ENCODE results near the gene SANBR. TPM values are rescaled to one million over a fixed set of nuclear protein-coding genes. Genes with fewer than 3 reads are reported as not detected.

Gene SANBR
- total and polyA plus RNA-seq, 2 of the 4 experiments (the other 2 are of a cell fraction): 3.3 to 3.8 TPM

- no peak overlapping the region for H3K14ac ChIP-seq (replicated peaks; ENCODE audit: low read depth, low read length)
- no peaks in the 10 kb centered on the region for H3K4me1 ChIP-seq (ENCODE audit: control insufficient read depth, insufficient read depth, low read length)
- H4K91ac ChIP-seq (ENCODE audit: insufficient read depth, low read depth, low read length): no peak overlapping the region
- H2AK5ac ChIP-seq (ENCODE audit: low read depth, low read length): no peak overlapping the region
- WGBS, 2 experiments (ENCODE audit: extremely low coverage in 2 of 2, insufficient read length in 1 of 2): no CpG with 5 or more reads among the region's 1 CpG
- ChIA-PET CTCF (no interaction called here), POLR2A (ENCODE audit: unreplicated experiment) (no interaction called here)
- H2BK120ac ChIP-seq (ENCODE audit: low read depth, low read length): no peak overlapping the region
- H2BK15ac ChIP-seq (ENCODE audit: low read depth, low read length): no peak overlapping the region
- no peak overlapping the region for H3K9ac ChIP-seq (ENCODE audit: low read depth, low read length)
- no peak overlapping the region for H2AK9ac ChIP-seq (replicated peaks; ENCODE audit: low read depth, low read length, poor library complexity)
- H3K56ac ChIP-seq (ENCODE audit: extremely low read depth, insufficient read depth, low read length): no peak overlapping the region
- no peak overlapping the region for H3K23ac ChIP-seq (ENCODE audit: low read depth, low read length)
- ATAC-seq (ENCODE audit: low read depth): no peak
- no peak overlapping the region for H3K4me3 ChIP-seq (ENCODE audit: insufficient read depth, low read depth, low read length)
- H3K27me3 ChIP-seq (ENCODE audit: control insufficient read depth, insufficient read depth, low read length): no peaks in the 10 kb centered on the region
- no peak overlapping the region for H2AFZ ChIP-seq (replicated peaks; ENCODE audit: low read length, poor library complexity)
- no peak overlapping the region for H2BK5ac ChIP-seq (ENCODE audit: low read depth, low read length, poor library complexity, severe bottlenecking)
- no peak overlapping the region for H3K4ac ChIP-seq (ENCODE audit: low read depth, low read length)
- no peaks in the 10 kb centered on the region for H3K9me3 ChIP-seq (ENCODE audit: control insufficient read depth, insufficient read depth, low read length)
- H3K18ac ChIP-seq (ENCODE audit: low read depth, low read length): no peak overlapping the region
- H3K79me1 ChIP-seq (ENCODE audit: low read depth in 1 of 2, low read length in 2 of 2): peaks cover 3 to 6% of the 10 kb centered on the region in 2 experiments; a peak in 3 of 4 replicates
- TF ChIP-seq, protein P1, sequence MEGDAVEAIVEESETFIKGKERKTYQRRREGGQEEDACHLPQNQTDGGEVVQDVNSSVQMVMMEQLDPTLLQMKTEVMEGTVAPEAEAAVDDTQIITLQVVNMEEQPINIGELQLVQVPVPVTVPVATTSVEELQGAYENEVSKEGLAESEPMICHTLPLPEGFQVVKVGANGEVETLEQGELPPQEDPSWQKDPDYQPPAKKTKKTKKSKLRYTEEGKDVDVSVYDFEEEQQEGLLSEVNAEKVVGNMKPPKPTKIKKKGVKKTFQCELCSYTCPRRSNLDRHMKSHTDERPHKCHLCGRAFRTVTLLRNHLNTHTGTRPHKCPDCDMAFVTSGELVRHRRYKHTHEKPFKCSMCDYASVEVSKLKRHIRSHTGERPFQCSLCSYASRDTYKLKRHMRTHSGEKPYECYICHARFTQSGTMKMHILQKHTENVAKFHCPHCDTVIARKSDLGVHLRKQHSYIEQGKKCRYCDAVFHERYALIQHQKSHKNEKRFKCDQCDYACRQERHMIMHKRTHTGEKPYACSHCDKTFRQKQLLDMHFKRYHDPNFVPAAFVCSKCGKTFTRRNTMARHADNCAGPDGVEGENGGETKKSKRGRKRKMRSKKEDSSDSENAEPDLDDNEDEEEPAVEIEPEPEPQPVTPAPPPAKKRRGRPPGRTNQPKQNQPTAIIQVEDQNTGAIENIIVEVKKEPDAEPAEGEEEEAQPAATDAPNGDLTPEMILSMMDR (conservative IDR thresholded peaks at IDR 0.05; ENCODE audit: low read depth, low read length): no peak
- TF ChIP-seq MAFK (IDR thresholded peaks at IDR 0.05; ENCODE audit: low read depth, low read length): no peak
- TF ChIP-seq RCOR1 (IDR thresholded peaks at IDR 0.05; ENCODE audit: insufficient replicate concordance, low read length): no peak
- TF ChIP-seq CEBPB (IDR thresholded peaks at IDR 0.05; ENCODE audit: low read depth, low read length): peak; percentile 68
- TF ChIP-seq, protein P2, sequence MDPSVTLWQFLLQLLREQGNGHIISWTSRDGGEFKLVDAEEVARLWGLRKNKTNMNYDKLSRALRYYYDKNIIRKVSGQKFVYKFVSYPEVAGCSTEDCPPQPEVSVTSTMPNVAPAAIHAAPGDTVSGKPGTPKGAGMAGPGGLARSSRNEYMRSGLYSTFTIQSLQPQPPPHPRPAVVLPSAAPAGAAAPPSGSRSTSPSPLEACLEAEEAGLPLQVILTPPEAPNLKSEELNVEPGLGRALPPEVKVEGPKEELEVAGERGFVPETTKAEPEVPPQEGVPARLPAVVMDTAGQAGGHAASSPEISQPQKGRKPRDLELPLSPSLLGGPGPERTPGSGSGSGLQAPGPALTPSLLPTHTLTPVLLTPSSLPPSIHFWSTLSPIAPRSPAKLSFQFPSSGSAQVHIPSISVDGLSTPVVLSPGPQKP (IDR thresholded peaks at IDR 0.05; ENCODE audit: borderline replicate concordance, low read depth, low read length): no peak
- TF ChIP-seq NFE2L2 (IDR thresholded peaks at IDR 0.05; ENCODE audit: low read depth, low read length): no peak
- no peaks in the 10 kb centered on the region for H4K20me1 ChIP-seq (ENCODE audit: insufficient read depth, low read length)
- H3K36me3 ChIP-seq (ENCODE audit: control insufficient read depth, insufficient read depth, low read length): peaks cover 21% of the 10 kb centered on the region
- no peak for DNase-seq
- dilution Hi-C loops (cut with HindIII; ENCODE audit: low sequenced_read_pairs, unreplicated experiment) (no loop called here), intact Hi-C loops (cut with micrococcal nuclease) (no loop called here), in situ Hi-C loops (cut with MboI; ENCODE audit: low sequenced_read_pairs) (no loop called here)
- no peaks in the 10 kb centered on the region for H3K9me1 ChIP-seq (ENCODE audit: insufficient read depth, low read length)
- no peak overlapping the region for H3K27ac ChIP-seq (ENCODE audit: insufficient read depth, low read length)
- no peak overlapping the region for H2BK20ac ChIP-seq (ENCODE audit: low read depth, low read length)
- no peak overlapping the region for H4K8ac ChIP-seq (ENCODE audit: low read depth in 2 of 2, low read length in 2 of 2)
- H3K4me2 ChIP-seq (ENCODE audit: low read depth, low read length): no peak overlapping the region
- no peak overlapping the region for H4K5ac ChIP-seq (ENCODE audit: low read depth, low read length)
- no TSS peak for BruUV-seq (replicated peaks)
These were observed 8.4 kb downstream of the SANBR start for GRCh38 chr2:61074100-61074499.
